SIG-M5 treated with dmso at 0.1 percent for 504 hours (cell line): Measurements from ENCODE around the gene CD151.

Experiments
- DNase-seq: peaks from one replicate; lab custom pipeline; 2025; ENCODE audit not compliant: unreplicated experiment; lab: John Stamatoyannopoulos, UW

The CD151 gene

GRCh38 chr11:796565-797295 is 36.0 kb upstream of the CD151 start:
- no peak for DNase-seq

- DNase-seq = peak; percentile 94
Observed at GRCh38 chr11:797296-798092, 35.3 kb upstream of the CD151 start.

- DNase-seq = peak; percentile 54
Observed at GRCh38 chr11:798093-798713, 34.5 kb upstream of the CD151 start, which contains the start of gene SLC25A22. Gene SLC25A22, minus strand, starts transcription at chr11:798281. Its CDS starts 3,275 bp downstream, at chr11:795006.

- no peak for DNase-seq
Observed at GRCh38 chr11:799641-800316, 33.0 kb upstream of the CD151 start.

GRCh38 chr11:800473-800872 is 32.3 kb upstream of the CD151 start:
- no peak for DNase-seq

- DNase-seq = no peak
Observed at GRCh38 chr11:801097-801780, 31.5 kb upstream of the CD151 start.

GRCh38 chr11:802018-802617 is 30.6 kb upstream of the CD151 start:
- no peak for DNase-seq

GRCh38 chr11:802693-803466 is 29.9 kb upstream of the CD151 start:
- DNase-seq = no peak

- no peak for DNase-seq
Observed at GRCh38 chr11:803467-803742, 29.3 kb upstream of the CD151 start.

GRCh38 chr11:803770-804598 is 28.8 kb upstream of the CD151 start:
- DNase-seq = no peak

GRCh38 chr11:804599-804964 is 28.2 kb upstream of the CD151 start:
- DNase-seq = no peak

GRCh38 chr11:808427-809286 is 24.1 kb upstream of the CD151 start:
- DNase-seq = no peak

- DNase-seq = peak; percentile 85
Observed at GRCh38 chr11:809287-810039, 23.3 kb upstream of the CD151 start, which contains the start of gene RPLP2. Gene RPLP2, plus strand, starts transcription at chr11:809967. Its CDS starts 268 bp downstream, at chr11:810235.

GRCh38 chr11:810040-810567 is 22.6 kb upstream of the CD151 start:
- DNase-seq = no peak

- no peak for DNase-seq
Observed at GRCh38 chr11:811446-812245, 21.1 kb upstream of the CD151 start.

GRCh38 chr11:812390-812789 is 20.4 kb upstream of the CD151 start:
- no peak for DNase-seq
